Right kidney (tissue), 1 donor: ENCODE data around the gene DGUOK.

ENCODE experiments used
- DNase-seq: peaks from one replicate; pipeline ENCODE4 v3.0.0-alpha.2; 2016

Gene DGUOK

GRCh38 chr2:73977466-73977865, 50.8 kb downstream of the DGUOK start:
- no peak for DNase-seq

DNA sequence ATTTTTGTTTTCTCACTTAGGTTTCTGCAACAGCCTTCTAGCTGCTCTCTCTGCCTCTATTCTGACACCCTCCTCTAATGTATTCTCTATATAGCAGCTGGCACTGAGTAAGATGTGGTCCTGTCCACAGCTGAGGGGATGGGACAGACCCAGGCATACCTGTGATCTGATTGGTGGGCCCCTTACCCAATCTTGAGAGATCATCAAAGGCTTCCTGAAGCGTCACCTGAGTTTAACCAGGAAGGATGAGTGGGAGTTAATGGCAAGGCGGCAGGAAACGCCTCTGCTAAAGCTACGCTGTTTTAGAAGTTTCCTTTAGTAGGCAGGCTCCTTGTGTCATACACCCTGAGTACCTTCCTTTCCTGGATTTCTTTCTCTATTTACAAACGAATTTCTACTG, 52.3 kb downstream of the DGUOK start:
- peak; percentile 17 for DNase-seq

- no peak for DNase-seq
Measured at GRCh38 chr2:73979686-73980085, 53.0 kb downstream of the DGUOK start.

DNA sequence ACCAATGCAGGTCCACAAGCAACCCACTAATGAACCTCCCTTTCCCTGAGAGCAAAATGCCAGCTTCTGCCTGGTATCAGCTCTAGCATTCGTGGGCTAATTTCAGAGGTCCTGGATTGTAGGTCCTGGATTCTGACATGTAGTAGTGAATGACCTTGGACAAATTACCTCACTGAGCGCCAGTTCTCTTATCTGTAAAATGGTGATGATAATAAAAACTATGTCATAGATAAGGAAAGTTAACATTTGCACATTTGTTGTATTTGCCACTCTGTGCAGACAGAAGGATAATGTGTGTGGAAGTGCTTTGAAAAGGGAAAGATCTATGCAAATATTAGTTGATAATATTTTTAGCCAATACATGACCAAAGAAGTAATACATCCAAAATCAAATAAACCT, 53.9 kb downstream of the DGUOK start:
- no peak for DNase-seq

DNA sequence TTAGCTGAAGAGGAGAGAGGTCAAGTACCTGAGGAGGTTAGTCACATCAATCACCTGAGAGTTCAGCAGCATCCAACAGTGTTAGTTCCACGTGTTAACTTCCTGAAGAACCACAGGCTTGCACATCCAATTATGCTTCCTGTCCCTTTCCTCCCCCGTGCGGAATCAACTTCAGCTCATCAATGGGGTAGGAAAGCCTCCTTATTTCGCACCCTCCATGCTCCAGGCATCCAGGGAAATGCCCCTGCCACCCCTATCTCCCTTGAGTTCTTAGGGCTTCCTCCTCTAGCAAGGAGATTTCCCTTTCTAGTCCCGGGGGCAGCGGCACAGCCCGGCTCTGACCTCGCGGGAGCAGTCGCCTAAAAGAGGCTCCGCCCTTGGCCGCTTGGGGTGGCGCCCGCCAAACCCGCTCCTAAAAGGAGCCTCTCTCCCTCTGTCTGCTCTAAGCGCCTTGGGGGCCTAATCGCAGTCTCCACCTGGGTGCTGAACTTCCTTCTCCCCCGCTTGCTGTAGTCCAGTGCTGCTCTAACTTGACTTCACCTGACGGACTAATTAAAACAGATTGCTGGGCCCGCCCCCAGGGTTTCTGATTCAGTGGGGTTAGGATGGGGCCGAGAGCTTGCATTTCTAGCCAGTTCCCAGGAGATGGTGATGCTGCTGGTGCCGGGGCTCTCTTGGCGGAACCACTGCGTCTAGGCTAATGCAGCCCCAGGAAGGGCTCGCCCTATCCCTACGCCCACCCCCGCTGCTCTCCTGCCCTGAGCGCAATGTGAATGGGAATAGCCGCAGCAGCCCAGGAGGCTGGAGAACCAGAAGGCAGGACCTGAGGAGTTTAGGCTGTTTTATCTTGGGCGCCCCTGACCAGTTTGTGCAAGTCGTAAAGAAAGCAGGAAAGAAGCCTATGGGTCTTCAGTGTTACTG, 54.7 kb downstream of the DGUOK start:
- DNase-seq: peak; percentile 50

DNA sequence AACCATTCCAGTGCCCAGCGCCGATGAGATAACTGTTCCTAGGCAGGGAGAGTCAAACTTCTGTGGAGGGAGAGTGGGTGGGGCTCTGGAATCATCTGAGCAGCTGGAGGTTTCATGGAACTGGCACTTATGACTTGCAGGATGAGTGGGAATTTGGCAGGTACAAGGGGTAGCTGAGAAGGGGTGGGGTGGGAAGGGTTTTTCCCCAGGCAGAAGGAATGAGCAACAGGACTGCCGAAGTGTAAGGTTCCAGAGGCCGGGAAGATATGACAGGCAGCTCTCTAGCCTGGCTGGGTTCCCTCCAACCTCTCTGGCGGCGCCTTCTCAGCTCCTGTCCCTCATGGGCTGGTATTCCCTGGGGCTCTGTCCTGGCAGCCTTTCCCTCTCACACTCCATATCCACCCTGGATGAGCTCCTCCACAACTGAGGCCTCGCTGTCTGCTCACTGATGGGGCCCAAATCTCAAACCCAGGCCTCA, 55.5 kb downstream of the DGUOK start:
- DNase-seq: no peak

GRCh38 chr2:73983322-73984202, 56.9 kb downstream of the DGUOK start:
- peak; percentile 77 for DNase-seq

GRCh38 chr2:73984203-73984921, 57.7 kb downstream of the DGUOK start, which contains the start of gene TET3:
Gene TET3, plus strand, starts transcription at chr2:73984910. Its CDS starts 1,494 bp downstream, at chr2:73986404.
- DNase-seq: no peak

- no peak for DNase-seq
Measured at GRCh38 chr2:73984922-73985307, 58.2 kb downstream of the DGUOK start.

GRCh38 chr2:73985308-73986084, 58.8 kb downstream of the DGUOK start:
- peak; percentile 59 for DNase-seq

- no peak for DNase-seq
Measured at GRCh38 chr2:73986085-73986681, 59.5 kb downstream of the DGUOK start.

- peak; percentile 56 for DNase-seq
Measured at GRCh38 chr2:73987109-73987947, 60.6 kb downstream of the DGUOK start.

DNA sequence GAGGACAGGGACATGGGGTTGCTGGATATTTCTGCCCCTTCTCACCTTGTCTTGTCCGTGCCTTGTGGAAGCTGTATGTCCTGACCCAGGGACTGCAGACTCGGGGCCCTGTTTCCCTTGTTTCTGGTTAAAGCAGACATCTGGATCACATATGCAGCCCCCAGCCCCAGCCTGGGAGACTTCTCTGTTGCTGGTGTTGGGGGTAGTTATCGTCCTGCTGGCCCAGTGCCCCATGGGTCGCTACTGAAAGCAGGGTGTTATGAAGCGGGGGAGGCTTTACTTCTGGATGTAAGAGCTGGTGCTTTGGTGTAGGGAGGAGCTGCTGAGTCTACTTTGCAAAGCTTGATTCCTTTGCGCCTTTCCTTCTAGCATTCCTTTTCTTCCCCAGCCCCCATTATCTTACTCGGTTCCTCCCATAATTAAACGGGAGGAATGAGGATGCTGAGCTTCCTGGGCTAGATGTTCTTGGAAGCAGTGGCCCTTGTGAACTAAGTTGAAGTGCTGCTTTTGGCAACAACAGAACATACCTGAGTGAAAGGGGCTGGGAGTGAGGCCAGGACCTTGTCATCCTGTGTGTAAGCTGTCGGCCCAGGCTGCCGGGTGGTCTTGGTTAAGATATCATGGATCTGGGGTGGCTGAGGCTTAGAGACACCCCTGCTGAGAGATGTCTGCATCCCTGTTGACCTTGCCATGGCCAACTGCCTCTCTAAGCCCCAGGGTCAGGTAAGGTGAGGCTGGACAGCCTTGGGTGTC, 61.4 kb downstream of the DGUOK start:
- DNase-seq: no peak

GRCh38 chr2:73989972-73990371, 63.3 kb downstream of the DGUOK start:
- DNase-seq: no peak

GRCh38 chr2:73990531-73990930, 63.9 kb downstream of the DGUOK start:
- DNase-seq: no peak

GRCh38 chr2:73992036-73992435, 65.4 kb downstream of the DGUOK start:
- DNase-seq: no peak

GRCh38 chr2:73993376-73993775, 66.7 kb downstream of the DGUOK start:
- DNase-seq: no peak

DNA sequence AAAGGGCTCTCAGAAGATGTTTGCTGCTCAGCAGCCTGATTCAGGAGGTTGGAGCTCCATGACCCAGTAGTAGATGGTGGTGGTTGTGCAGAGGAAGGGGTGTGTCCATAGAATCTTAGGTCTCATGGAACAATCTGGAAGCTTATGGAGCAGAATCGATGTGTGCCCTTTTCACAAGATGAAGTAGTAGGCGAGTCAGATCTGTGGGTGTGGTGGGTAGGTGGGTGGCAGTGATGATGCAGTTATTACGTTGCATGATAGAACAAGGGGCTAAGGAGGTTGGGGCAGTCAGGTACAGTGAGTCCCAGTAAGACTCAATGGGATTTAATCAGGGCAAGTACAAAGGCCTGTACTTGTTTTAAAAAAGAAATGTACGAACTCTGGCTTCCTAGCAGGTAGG, 67.1 kb downstream of the DGUOK start:
- DNase-seq: no peak

DNA sequence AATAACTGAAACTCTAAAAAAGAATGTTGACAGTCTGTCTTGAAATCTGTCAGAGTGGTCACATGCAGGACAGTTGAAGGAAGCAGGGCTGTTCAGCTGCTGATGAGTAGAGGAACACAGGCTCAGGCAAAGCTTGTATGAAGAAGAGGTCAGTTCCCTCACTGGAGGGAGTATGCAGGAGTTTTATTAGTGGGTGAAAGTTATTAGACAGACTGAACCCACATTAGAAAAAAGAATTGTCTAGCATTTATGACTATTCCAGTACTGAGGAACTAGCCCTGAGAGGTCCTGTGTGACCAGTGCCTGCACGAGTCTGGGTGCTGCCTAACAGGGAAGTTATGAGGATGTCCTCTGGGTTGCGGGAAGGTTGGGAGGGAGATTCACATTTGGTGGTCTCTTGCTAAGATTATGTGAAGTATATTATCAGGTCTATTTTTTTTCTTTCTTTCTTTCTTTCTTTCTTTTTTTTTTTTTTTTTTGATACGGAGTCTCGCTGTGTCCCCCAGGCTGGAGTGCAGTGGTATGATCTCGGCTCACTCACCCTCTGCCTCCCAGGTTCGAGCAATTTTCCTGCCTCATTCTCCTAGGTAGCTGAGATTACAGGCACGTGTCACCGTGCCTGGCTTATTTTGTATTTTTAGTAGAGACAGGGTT, 67.6 kb downstream of the DGUOK start:
- no peak for DNase-seq
